A549 (cell line): Measurements from ENCODE around the gene ITPKC. TPM values are rescaled to one million over a fixed set of nuclear protein-coding genes. Genes with fewer than 3 reads are reported as not detected.
"Not testable (repeated sequence)": the region's sequence is repeated elsewhere in the genome, so short reads cannot be mapped to it uniquely, and the experiment has no call there.

ENCODE experiments used
- ATAC-seq, 2 experiments: fragments of 200-7000 bp in 1 of 2; fragments of >200 bp in 1 of 2; cut with Nextera tagmentation in 1 of 2; cut with Tn5 transposase in 1 of 2; 3 replicates each; pipeline versions ENCODE4 v1.8.0 to v1.9.1; 2018 to 2020; ENCODE audit warnings: mild to moderate bottlenecking in 1 of 2, moderate library complexity in 1 of 2
- CTCF ChIA-PET: fragments of 300-600 bp; sonication (Branson Sonifier 250); formaldehyde crosslinking; extraction: SDS; loops from one replicate; lab custom pipeline; 2021; ENCODE audit warnings: antibody characterized with exemption, inconsistent platforms; lab: Yijun Ruan, JAX
- POLR2A ChIA-PET: fragments of 350-600 bp; formaldehyde crosslinking; extraction: SDS; loops from one replicate; lab custom pipeline; 2021; ENCODE audit warnings: antibody characterized with exemption, inconsistent platforms; lab: Yijun Ruan, JAX
- DNase-seq, 2 experiments: peaks; one replicate each; pipeline versions ENCODE4 v3.0.0 to v3.0.0-alpha.2; 2011 to 2016; ENCODE audit warnings: low read depth in 1 of 2, low spot score in 1 of 2
- FAIRE-seq: peaks from 2 replicates; lab custom pipeline; 2011; peaks lifted over from hg19 to GRCh38; lab: Jason Lieb, UNC
- H3K27ac ChIP-seq, 2 experiments: fragments of >200 bp; sonication (Bioruptor Twin); formaldehyde crosslinking; 3 replicates each; pipeline ENCODE4 v1.5.1; 2016 to 2017
- H3K4me1 ChIP-seq: fragments of >200 bp; sonication (Bioruptor Twin); formaldehyde crosslinking; 3 replicates; pipeline ENCODE4 v1.6.1; 2016
- H3K4me2 ChIP-seq: fragments of >200 bp; sonication (Bioruptor Twin); formaldehyde crosslinking; 3 replicates; pipeline ENCODE4 v1.6.1; 2016
- H3K4me3 ChIP-seq: fragments of >200 bp; sonication (Bioruptor Twin); formaldehyde crosslinking; 3 replicates; pipeline ENCODE4 v1.5.1; 2016
- H3K9me3 ChIP-seq: fragments of >200 bp; sonication (Bioruptor Twin); formaldehyde crosslinking; 3 replicates; pipeline ENCODE4 v1.6.1; 2016
- CEBPB ChIP-seq, 2 experiments: fragments of >200 bp in 1 of 2; sonication (Bioruptor Twin) in 1 of 2; formaldehyde crosslinking in 1 of 2; IDR thresholded peaks; 2 replicates each; pipeline ENCODE4 v1.6.1; 2012 to 2016
- CHD4 ChIP-seq: fragments of 200-600 bp; sonication (generic); IDR thresholded peaks from 2 replicates; pipeline ENCODE4 v1.6.1; 2016; ENCODE audit warnings: antibody characterized with exemption, mild to moderate bottlenecking, borderline replicate concordance
- EHF ChIP-seq: fragments of 250-450 bp; sonication (Bioruptor Pico); IDR thresholded peaks from 2 replicates; pipeline ENCODE4 v1.5.0; 2020; ENCODE audit warnings: mild to moderate bottlenecking
- ELK1 ChIP-seq: fragments of 150-350 bp; IDR thresholded peaks from 2 replicates; pipeline ENCODE4 v1.6.1; 2014; ENCODE audit warnings: low read depth, mild to moderate bottlenecking, low read length
- FOSL2 ChIP-seq, 2 experiments: fragments of 450-650 bp in 1 of 2; fragments of >200 bp in 1 of 2; sonication (Bioruptor Twin) in 1 of 2; formaldehyde crosslinking; IDR thresholded peaks; 2 replicates each; pipeline versions ENCODE4 v1.5.0 to v1.6.1; 2016 to 2020; ENCODE audit warnings: mild to moderate bottlenecking in 1 of 2, moderate library complexity in 1 of 2
- GATA3 ChIP-seq: IDR thresholded peaks from 2 replicates; pipeline ENCODE4 v1.6.1; 2012; ENCODE audit warnings: borderline replicate concordance
- HDAC2 ChIP-seq: fragments of 200-600 bp; sonication (generic); IDR thresholded peaks from 2 replicates; pipeline ENCODE4 v1.6.1; 2016
- HOXB13 ChIP-seq: fragments of 250-450 bp; sonication (Bioruptor Pico); IDR thresholded peaks from 2 replicates; pipeline ENCODE4 v1.5.0; 2020; ENCODE audit warnings: low read depth, mild to moderate bottlenecking, moderate library complexity
- KDM5A ChIP-seq: fragments of 200-600 bp; sonication (generic); IDR thresholded peaks from 2 replicates; pipeline ENCODE4 v1.6.1; 2016; ENCODE audit warnings: antibody characterized with exemption, mild to moderate bottlenecking
- MAZ ChIP-seq: fragments of 150-350 bp; IDR thresholded peaks from 2 replicates; pipeline ENCODE4 v1.6.1; 2014; ENCODE audit warnings: antibody characterized with exemption, low read depth, low read length, borderline replicate concordance
- NR3C1 ChIP-seq: fragments of >200 bp; sonication (Bioruptor Twin); formaldehyde crosslinking; IDR thresholded peaks from 3 replicates; pipeline ENCODE4 v1.6.1; 2017
- RCOR1 ChIP-seq: fragments of 150-350 bp; IDR thresholded peaks from 2 replicates; pipeline ENCODE4 v1.6.1; 2014; ENCODE audit warnings: antibody characterized with exemption, low read length, low read depth
- RFX5 ChIP-seq: fragments of 450-650 bp; IDR thresholded peaks from 2 replicates; pipeline ENCODE4 v1.7.1; 2014; ENCODE audit warnings: antibody characterized with exemption, mild to moderate bottlenecking, moderate library complexity
- RNF2 ChIP-seq: fragments of 200-600 bp; sonication (generic); IDR thresholded peaks from 2 replicates; pipeline ENCODE4 v1.6.1; 2016; ENCODE audit warnings: low read depth, mild to moderate bottlenecking, antibody characterized with exemption, moderate library complexity, borderline replicate concordance
- ZC3H11A ChIP-seq: fragments of 450-650 bp; IDR thresholded peaks from 2 replicates; pipeline ENCODE4 v1.6.1; 2014; ENCODE audit warnings: antibody characterized with exemption, mild to moderate bottlenecking
- ZNF302 ChIP-seq: fragments of 250-450 bp; sonication (Bioruptor Pico); IDR thresholded peaks from 2 replicates; pipeline ENCODE4 v1.9.0; 2021; ENCODE audit warnings: inconsistent platforms, mild to moderate bottlenecking, moderate library complexity
- ZSCAN20 ChIP-seq: fragments of 250-450 bp; sonication (Bioruptor Pico); IDR thresholded peaks from 2 replicates; pipeline ENCODE4 v1.8.0; 2022; ENCODE audit warnings: mild to moderate bottlenecking, moderate library complexity
- WGBS: methylation state at CpG from one replicate; pipeline ENCODE4 v1.1.6; 2017; ENCODE audit errors: missing lambda C conversion rate; 5-methylcytosine and 5-hydroxymethylcytosine counted together
- polyA plus RNA-seq, 4 experiments: library from polyadenylated mRNA; depleted of rRNA in 3 of 4; stranded (reverse); fragments of >200 nt; fragmentation: RNase III in 1 of 4; extraction: RNeasy Plus Mini Kit Qiagen cat#74134 plus additional on column Dnase treatment in 1 of 4; gene quantifications; 2 replicates in 3 of 4; 3 replicates in 1 of 4; pipeline ENCODE4 v1.2.3, GENCODE V29; 2011 to 2017

ITPKC gene
- polyA plus RNA-seq, 2 of the 4 experiments (the other 2 are of a cell fraction): 6.5 to 7.9 TPM

- TF ChIP-seq GATA3: no peak
- no peak for TF ChIP-seq HDAC2
- WGBS: 92% methylated on average over 3 of the region's 3 CpGs
- H3K4me2 ChIP-seq: no peak overlapping the region
- ATAC-seq (peak in 1 of 2 experiments; percentile 20; a peak in 1 of 6 replicates), DNase-seq (no peak), FAIRE-seq (no peak)
- ChIA-PET POLR2A (no interaction called here), CTCF (interaction anchor here (0.8 to 17.9 kb wide), 7 partner anchors 9 to 90 kb away, joined by 3 to 199 read pairs (median 3); partner anchors contain the start of genes ACTMAP and SNRPA)
- no peak overlapping the region for H3K4me3 ChIP-seq
- no peak overlapping the region for H3K27ac ChIP-seq
- 0 out of 3 replicates have a peak, but pooled peaks cover 3% of the 10 kb centered on the region for H3K9me3 ChIP-seq
- H3K4me1 ChIP-seq: peaks cover 16% of the 10 kb centered on the region
Measured at GRCh38 chr19:40724855-40725254, 7.9 kb downstream of the ITPKC start.

- ATAC-seq (no peak), DNase-seq (no peak), FAIRE-seq (peak; percentile 74)
- ChIA-PET POLR2A (interaction anchor here (0.8 kb wide), 1 partner anchor 300 kb away, joined by 3 read pairs; the partner anchor contains the start of gene SERTAD1), CTCF (interaction anchor here (1.0 to 17.9 kb wide), 3 partner anchors 17 to 53 kb away, joined by 3 to 199 read pairs (median 3); partner anchors contain the start of genes ACTMAP and SNRPA)
- WGBS: 93% methylated on average over 4 of the region's 4 CpGs
- Histone ChIP-seq H3K4me1 (peaks cover 11% of the 10 kb centered on the region; the same call in 2 of the 3 replicates), H3K4me2 (no peak overlapping the region), H3K4me3 (no peak overlapping the region), H3K27ac (no peak overlapping the region), H3K9me3 (0 out of 3 replicates have a peak, but pooled peaks cover 3% of the 10 kb centered on the region)
- no peak for TF ChIP-seq ELK1
- TF ChIP-seq ZSCAN20 (CRISPR knock-in tag): no peak
- no peak for TF ChIP-seq RCOR1
- TF ChIP-seq CEBPB (IDR thresholded peaks at IDR 0.05): 0 out of 4 replicates have a peak, but pooled peaks of 1 of the 2 experiments have one; percentile 20
Measured at GRCh38 chr19:40726279-40726678, 9.4 kb downstream of the ITPKC start.

- not testable (repeated sequence) for H3K4me1 ChIP-seq, FAIRE-seq, DNase-seq, H3K4me3 ChIP-seq, H3K9me3 ChIP-seq, ATAC-seq, H3K4me2 ChIP-seq, H3K27ac ChIP-seq
- 0 out of 2 replicates have a peak, but pooled peaks have one; percentile 15 for TF ChIP-seq ZNF302
- ChIA-PET POLR2A (interaction anchor here (0.8 to 1.4 kb wide), 2 partner anchors 13 to 40 kb away, joined by 4 read pairs; partner anchors contain the start of genes COQ8B, ITPKC and NUMBL), CTCF (interaction anchor here (0.7 to 17.9 kb wide), 8 partner anchors 9 to 77 kb away, joined by 3 to 199 read pairs (median 6); partner anchors contain the start of genes ACTMAP and SNRPA)
- 95% methylated on average over 5 of the region's 5 CpGs for WGBS
Measured at GRCh38 chr19:40730065-40730464, 13.2 kb downstream of the ITPKC start.

GRCh38 chr19:40732304-40732703, 15.4 kb downstream of the ITPKC start:
- not testable (repeated sequence) for FAIRE-seq, H3K27ac ChIP-seq, DNase-seq, H3K4me3 ChIP-seq, H3K4me2 ChIP-seq, H3K9me3 ChIP-seq, ATAC-seq, H3K4me1 ChIP-seq
- ChIA-PET CTCF (interaction anchor here (0.7 to 17.9 kb wide), 8 partner anchors 11 to 98 kb away, joined by 3 to 199 read pairs (median 4); partner anchors contain the start of genes ACTMAP and SNRPA), POLR2A (interaction anchor here (0.6 to 2.5 kb wide), 2 partner anchors 18 to 831 kb away, joined by 3 to 10 read pairs; partner anchors contain the start of genes ACTMAP and SNRPA)
- 96% methylated on average over 16 of the region's 16 CpGs for WGBS

GRCh38 chr19:40733149-40733548, 16.2 kb downstream of the ITPKC start:
- 95% methylated on average over 13 of the region's 13 CpGs for WGBS
- ChIA-PET POLR2A (interaction anchor here (1.0 to 2.5 kb wide), 2 partner anchors 16 to 17 kb away, joined by 3 to 10 read pairs; partner anchors contain the start of genes ACTMAP, ITPKC and SNRPA), CTCF (interaction anchor here (1.0 to 17.9 kb wide), 9 partner anchors 10 to 99 kb away, joined by 3 to 199 read pairs (median 4); partner anchors contain the start of genes ACTMAP and SNRPA)
- Histone ChIP-seq H3K27ac (no peak overlapping the region), H3K9me3 (no peaks in the 10 kb centered on the region), H3K4me3 (no peak overlapping the region), H3K4me2 (no peak overlapping the region), H3K4me1 (no peaks in the 10 kb centered on the region)
- FAIRE-seq (no peak), DNase-seq (no peak)
- TF ChIP-seq EHF (CRISPR knock-in tag): no peak
- TF ChIP-seq ZC3H11A: no peak
- no peak for TF ChIP-seq ELK1
- no peak for TF ChIP-seq NR3C1
- TF ChIP-seq RNF2: no peak
- no peak for TF ChIP-seq FOSL2 (IDR thresholded peaks at IDR 0.05)
- TF ChIP-seq FOSL2 (CRISPR knock-in tag; IDR thresholded peaks at IDR 0.05): no peak
- TF ChIP-seq HOXB13 (CRISPR knock-in tag): no peak
- TF ChIP-seq CHD4: no peak
- TF ChIP-seq KDM5A: no peak
- no peak for TF ChIP-seq RFX5
- TF ChIP-seq MAZ: no peak
- TF ChIP-seq, all 56 proteins: peak for 0
- peak in 1 of 2 experiments; percentile 17; a peak in 2 of 6 replicates for ATAC-seq
